HFF-Myc (cell line): ENCODE results near the gene KIFC1.

ENCODE experiments used
- DNase-seq: peaks from one replicate; pipeline ENCODE4 v3.0.0-alpha.2; 2011; ENCODE audit warnings: low read depth; ENCODE audit errors: extremely low read depth
- H3K4me3 ChIP-seq: replicated peaks from 2 replicates; pipeline ENCODE4 v1.5.1; 2011; ENCODE audit warnings: low read depth, mild to moderate bottlenecking, control low read depth, low read length
- TF ChIP-seq, protein P1 (sequence below): IDR thresholded peaks from 2 replicates; pipeline ENCODE4 v1.5.1; 2012; ENCODE audit warnings: mild to moderate bottlenecking, low read depth, low read length, control low read depth; ENCODE audit errors: missing control alignments

The KIFC1 gene

DNA sequence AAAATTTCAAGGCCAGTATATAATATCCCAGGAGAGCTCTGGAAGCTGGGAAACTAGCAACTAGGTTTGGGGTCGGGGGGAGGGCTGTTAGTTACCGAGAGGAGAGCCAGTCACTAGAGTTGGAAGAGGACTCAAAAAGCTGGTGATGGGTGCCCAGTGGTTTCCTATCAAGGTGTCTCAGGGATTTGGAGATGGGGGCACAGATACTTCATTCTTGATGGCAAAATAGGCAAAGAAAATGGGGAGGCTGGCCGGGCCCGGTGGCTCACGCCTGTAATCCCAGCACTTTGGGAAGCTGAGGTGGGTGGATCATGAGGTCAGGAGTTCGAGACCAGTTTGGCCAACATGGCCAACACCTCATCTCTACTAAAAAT lies 20.0 kb downstream of the KIFC1 start:
- no peak for DNase-seq
- H3K4me3 ChIP-seq = peak overlapping the region; percentile 61
- TF ChIP-seq, protein P1, sequence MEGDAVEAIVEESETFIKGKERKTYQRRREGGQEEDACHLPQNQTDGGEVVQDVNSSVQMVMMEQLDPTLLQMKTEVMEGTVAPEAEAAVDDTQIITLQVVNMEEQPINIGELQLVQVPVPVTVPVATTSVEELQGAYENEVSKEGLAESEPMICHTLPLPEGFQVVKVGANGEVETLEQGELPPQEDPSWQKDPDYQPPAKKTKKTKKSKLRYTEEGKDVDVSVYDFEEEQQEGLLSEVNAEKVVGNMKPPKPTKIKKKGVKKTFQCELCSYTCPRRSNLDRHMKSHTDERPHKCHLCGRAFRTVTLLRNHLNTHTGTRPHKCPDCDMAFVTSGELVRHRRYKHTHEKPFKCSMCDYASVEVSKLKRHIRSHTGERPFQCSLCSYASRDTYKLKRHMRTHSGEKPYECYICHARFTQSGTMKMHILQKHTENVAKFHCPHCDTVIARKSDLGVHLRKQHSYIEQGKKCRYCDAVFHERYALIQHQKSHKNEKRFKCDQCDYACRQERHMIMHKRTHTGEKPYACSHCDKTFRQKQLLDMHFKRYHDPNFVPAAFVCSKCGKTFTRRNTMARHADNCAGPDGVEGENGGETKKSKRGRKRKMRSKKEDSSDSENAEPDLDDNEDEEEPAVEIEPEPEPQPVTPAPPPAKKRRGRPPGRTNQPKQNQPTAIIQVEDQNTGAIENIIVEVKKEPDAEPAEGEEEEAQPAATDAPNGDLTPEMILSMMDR = no peak

DNA sequence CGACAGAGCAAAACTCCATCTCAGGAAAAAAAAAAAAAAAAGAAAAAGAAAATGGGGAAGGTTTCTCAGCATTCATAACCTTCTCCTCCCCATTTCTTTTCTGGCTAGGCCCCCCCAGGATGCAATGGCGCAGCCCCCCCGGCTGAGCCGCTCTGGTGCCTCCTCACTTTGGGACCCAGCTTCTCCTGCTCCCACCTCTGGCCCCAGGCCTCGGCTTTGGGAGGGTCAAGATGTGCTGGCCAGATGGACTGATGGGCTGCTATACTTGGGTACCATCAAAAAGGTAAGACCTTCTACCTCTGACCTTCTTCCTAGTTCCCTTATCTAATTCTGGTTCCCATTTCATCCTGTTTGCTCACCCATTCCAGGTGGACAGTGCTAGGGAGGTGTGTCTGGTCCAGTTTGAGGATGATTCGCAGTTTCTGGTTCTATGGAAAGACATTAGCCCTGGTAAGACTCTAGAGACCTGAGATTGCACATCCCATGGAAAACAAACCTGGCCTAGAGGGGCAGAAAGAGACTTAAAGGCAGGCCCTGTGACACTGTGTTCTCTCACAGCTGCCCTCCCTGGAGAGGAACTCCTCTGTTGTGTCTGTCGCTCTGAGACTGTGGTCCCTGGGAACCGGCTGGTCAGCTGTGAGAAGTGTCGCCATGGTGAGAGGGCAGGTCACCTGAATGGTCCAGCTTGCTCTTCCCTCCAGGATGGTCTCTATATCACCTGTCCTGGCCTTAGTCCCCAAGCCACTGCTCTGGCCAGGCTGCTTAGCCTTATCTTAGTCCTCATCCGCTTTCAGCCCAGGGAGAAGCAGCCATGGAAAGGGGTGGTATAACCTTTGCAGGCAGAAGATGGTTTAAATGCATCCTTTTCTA lies 20.8 kb downstream of the KIFC1 start:
- DNase-seq = no peak
- H3K4me3 ChIP-seq = no peak overlapping the region
- TF ChIP-seq, protein P1 = no peak

DNA sequence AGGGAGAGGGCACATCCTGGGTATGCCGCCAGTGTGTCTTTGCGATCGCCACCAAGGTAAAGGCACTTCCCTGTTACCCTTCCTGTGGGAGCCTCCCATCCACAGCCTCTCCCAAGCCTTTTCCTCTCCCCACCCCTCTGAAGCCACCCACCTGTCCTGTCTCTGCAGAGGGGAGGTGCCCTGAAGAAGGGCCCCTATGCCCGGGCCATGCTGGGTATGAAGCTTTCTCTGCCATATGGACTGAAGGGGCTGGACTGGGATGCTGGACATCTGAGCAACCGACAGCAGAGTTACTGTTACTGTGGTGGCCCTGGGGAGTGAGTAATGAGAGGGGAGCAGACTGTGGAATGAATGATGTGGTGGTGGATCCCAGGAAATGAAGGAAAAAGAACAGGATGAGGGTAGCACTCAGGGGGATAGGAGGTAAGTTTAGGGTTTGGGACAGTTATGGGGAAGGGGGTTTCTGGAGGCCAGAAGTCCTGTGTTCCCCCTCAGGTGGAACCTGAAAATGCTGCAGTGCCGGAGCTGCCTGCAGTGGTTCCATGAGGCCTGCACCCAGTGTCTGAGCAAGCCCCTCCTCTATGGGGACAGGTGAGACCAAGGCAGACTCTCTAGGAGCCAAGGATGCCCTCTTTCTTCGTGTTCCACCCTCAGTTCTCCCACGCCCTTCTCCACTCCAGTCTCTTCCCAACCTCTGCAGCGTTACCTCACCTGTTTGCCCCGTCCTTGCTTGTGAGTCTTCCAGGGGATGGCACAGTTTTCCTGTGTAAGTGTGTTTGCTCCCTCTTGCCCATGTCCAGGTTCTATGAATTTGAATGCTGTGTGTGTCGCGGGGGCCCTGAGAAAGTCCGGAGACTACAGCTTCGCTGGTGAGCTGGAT lies 21.9 kb downstream of the KIFC1 start:
- TF ChIP-seq, protein P1 = no peak
- no peak overlapping the region for H3K4me3 ChIP-seq
- no peak for DNase-seq

DNA sequence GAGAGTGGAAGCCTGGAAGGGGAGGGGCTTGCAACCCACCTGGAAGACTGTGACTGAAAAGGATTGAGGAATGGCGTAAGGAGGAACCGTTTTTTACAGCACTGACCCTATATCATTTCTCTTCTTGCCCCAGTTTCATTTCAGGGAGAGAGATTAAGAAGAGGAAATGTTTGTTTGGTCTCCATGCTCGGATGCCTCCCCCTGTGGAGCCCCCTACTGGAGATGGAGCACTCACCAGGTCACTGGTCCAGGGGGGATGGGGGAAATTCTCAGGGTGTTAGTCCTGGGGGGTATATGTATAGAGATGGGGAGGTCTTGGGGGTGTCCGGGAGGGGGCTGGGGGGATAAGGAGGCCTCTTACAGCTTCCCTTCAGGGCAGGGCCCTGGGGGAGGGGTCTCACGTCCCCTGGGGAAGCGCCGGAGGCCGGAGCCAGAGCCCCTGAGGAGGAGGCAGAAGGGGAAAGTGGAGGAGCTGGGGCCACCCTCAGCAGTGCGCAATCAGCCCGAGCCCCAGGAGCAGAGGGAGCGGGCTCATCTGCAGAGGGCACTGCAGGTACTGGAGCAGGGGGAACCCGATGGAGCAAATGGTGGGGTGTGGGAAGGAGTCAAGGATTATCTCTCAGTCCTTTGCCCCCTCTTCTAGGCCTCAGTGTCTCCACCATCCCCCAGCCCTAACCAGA lies 23.1 kb downstream of the KIFC1 start:
- H3K4me3 ChIP-seq = no peak overlapping the region
- TF ChIP-seq, protein P1 = peak; percentile 53
- no peak for DNase-seq

DNA sequence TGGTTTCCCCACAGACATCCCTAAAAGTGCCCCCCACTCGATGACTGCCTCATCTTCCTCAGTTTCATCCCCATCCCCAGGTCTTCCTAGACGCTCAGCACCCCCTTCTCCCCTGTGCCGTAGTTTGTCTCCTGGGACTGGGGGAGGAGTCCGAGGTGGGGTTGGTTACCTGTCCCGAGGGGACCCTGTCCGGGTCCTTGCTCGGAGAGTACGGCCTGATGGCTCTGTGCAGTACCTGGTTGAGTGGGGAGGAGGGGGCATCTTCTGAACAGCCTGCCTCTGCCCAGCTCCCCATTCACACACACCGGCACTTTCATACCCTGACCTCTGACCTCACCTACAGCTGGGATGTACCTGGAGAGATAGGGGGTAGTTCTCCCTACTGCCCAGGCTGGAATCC lies 24.2 kb downstream of the KIFC1 start:
- TF ChIP-seq, protein P1 = no peak
- DNase-seq = no peak
- H3K4me3 ChIP-seq = peak overlapping the region; percentile 97

DNA sequence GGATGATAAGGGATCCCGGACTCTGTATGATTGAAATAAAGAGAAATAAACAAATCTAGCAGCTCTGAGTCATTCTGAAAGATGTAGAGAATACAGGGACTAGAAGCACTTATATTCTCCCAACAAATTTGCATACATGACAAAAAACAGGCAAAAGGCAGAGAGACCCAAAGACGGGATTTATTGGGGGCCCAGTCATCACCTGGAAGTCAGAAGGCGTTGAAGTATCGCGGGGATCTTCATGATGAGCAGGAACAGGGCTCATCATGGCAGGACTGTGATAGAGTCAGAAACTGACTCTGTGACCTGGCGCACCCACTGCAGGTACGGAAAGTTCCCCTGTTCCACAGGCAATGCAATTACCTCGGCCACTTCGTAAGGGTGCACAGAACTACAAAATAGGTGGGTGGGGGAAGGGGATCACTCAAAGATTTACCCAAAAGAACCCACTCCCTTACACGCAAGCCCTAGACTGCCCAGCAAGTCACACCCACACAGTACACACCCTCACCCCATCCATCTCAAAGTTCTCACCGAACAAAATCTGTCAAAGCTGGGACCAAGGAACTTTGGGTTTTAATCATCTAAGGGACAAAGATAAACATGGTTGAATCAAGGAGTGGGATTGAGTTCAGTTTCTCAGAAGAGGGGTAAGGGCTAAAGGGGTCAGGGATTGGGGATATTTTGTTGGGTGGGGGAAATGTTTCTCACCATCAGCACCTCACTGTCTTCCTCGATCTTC lies 24.9 kb downstream of the KIFC1 start:
- no peak for DNase-seq
- peak overlapping the region; percentile 97 for H3K4me3 ChIP-seq
- TF ChIP-seq, protein P1 = no peak
